GM19438 (cell line): Measurements from ENCODE around the gene ATP10A.
"Not testable (repeated sequence)": the region's sequence is repeated elsewhere in the genome, so short reads cannot be mapped to it uniquely, and the experiment has no call there.

Experiments
- ATAC-seq: cut with Tn5 transposase; IDR thresholded peaks from one replicate; pipeline ENCODE4 v1.9.1; 2021; ENCODE audit warnings: low read depth; ENCODE audit not compliant: unreplicated experiment

Gene ATP10A

GRCh38 chr15:25780479-25781255, 82.5 kb downstream of the ATP10A start:
- ATAC-seq, result no peak

GRCh38 chr15:25778161-25778560, 85.0 kb downstream of the ATP10A start:
- ATAC-seq, result no peak

GRCh38 chr15:25777037-25777436, 86.1 kb downstream of the ATP10A start:
- no peak for ATAC-seq

GRCh38 chr15:25776071-25776746, 86.9 kb downstream of the ATP10A start:
- ATAC-seq, result no peak

GRCh38 chr15:25775317-25775912, 87.7 kb downstream of the ATP10A start:
- peak; percentile 74 for ATAC-seq

- no peak for ATAC-seq
Measured at GRCh38 chr15:25774871-25775270, 88.3 kb downstream of the ATP10A start.

- ATAC-seq, result no peak
Measured at GRCh38 chr15:25773248-25773647, 89.9 kb downstream of the ATP10A start.

GRCh38 chr15:25772500-25772899, 90.6 kb downstream of the ATP10A start:
- no peak for ATAC-seq

- ATAC-seq, result not testable (repeated sequence)
Measured at GRCh38 chr15:25771736-25772135, 91.4 kb downstream of the ATP10A start.

- ATAC-seq, result no peak
Measured at GRCh38 chr15:25771338-25771706, 91.8 kb downstream of the ATP10A start.

- ATAC-seq, result no peak
Measured at GRCh38 chr15:25770618-25771337, 92.3 kb downstream of the ATP10A start.

- no peak for ATAC-seq
Measured at GRCh38 chr15:25770031-25770430, 93.1 kb downstream of the ATP10A start.

- ATAC-seq, result no peak
Measured at GRCh38 chr15:25768271-25768670, 94.9 kb downstream of the ATP10A start.

- ATAC-seq, result no peak
Measured at GRCh38 chr15:25767356-25768151, 95.6 kb downstream of the ATP10A start.

- no peak for ATAC-seq
Measured at GRCh38 chr15:25766417-25766816, 96.7 kb downstream of the ATP10A start.

- no peak for ATAC-seq
Measured at GRCh38 chr15:25764980-25765735, 98.0 kb downstream of the ATP10A start.

GRCh38 chr15:25763954-25764353, 99.2 kb downstream of the ATP10A start:
- ATAC-seq, result no peak

GRCh38 chr15:25763331-25763751, 99.8 kb downstream of the ATP10A start:
- no peak for ATAC-seq

- ATAC-seq, result no peak
Measured at GRCh38 chr15:25761971-25762662, 101.0 kb downstream of the ATP10A start.
